HK-2 (cell line): ENCODE data around the gene ADARB2.

Experiments
- DNase-seq: peaks from one replicate; pipeline ENCODE4 v3.0.0-alpha.2; 2018; ENCODE audit not compliant: unreplicated experiment

Gene ADARB2

GRCh38 chr10:1499359-1499957 is 237.9 kb downstream of the ADARB2 start:
- no peak for DNase-seq

GRCh38 chr10:1498746-1499358 is 238.5 kb downstream of the ADARB2 start:
- no peak for DNase-seq

GRCh38 chr10:1495915-1496517 is 241.3 kb downstream of the ADARB2 start:
- no peak for DNase-seq

- no peak for DNase-seq
Measured at GRCh38 chr10:1492641-1493040, 244.7 kb downstream of the ADARB2 start.

GRCh38 chr10:1491901-1492300 is 245.4 kb downstream of the ADARB2 start:
- no peak for DNase-seq

- no peak for DNase-seq
Measured at GRCh38 chr10:1489801-1490200, 247.5 kb downstream of the ADARB2 start.

- no peak for DNase-seq
Measured at GRCh38 chr10:1488970-1489548, 248.3 kb downstream of the ADARB2 start.

GRCh38 chr10:1486841-1487687 is 250.3 kb downstream of the ADARB2 start:
- no peak for DNase-seq

GRCh38 chr10:1485357-1485756 is 252.0 kb downstream of the ADARB2 start:
- no peak for DNase-seq

- no peak for DNase-seq
Measured at GRCh38 chr10:1483826-1484225, 253.5 kb downstream of the ADARB2 start.

GRCh38 chr10:1483246-1483645 is 254.1 kb downstream of the ADARB2 start:
- no peak for DNase-seq

GRCh38 chr10:1477578-1477977 is 259.7 kb downstream of the ADARB2 start:
- no peak for DNase-seq

GRCh38 chr10:1476455-1476803 is 260.9 kb downstream of the ADARB2 start:
- DNase-seq = no peak

GRCh38 chr10:1475771-1476454 is 261.4 kb downstream of the ADARB2 start:
- DNase-seq = no peak

GRCh38 chr10:1475098-1475591 is 262.2 kb downstream of the ADARB2 start:
- DNase-seq = no peak

GRCh38 chr10:1474376-1475097 is 262.8 kb downstream of the ADARB2 start:
- no peak for DNase-seq

- DNase-seq = no peak
Measured at GRCh38 chr10:1473874-1474273, 263.5 kb downstream of the ADARB2 start.

- no peak for DNase-seq
Measured at GRCh38 chr10:1472178-1472958, 265.0 kb downstream of the ADARB2 start.

GRCh38 chr10:1468811-1469210 is 268.5 kb downstream of the ADARB2 start:
- DNase-seq = no peak
